ENCODE measurements around the gene MANEA.
A peak's percentile ranks its signal among the peaks of the same experiment; 100 is the strongest.
"Not testable (repeated sequence)": the region's sequence is repeated elsewhere in the genome, so short reads cannot be mapped to it uniquely, and the experiment has no call there.

The MANEA gene, protein sequence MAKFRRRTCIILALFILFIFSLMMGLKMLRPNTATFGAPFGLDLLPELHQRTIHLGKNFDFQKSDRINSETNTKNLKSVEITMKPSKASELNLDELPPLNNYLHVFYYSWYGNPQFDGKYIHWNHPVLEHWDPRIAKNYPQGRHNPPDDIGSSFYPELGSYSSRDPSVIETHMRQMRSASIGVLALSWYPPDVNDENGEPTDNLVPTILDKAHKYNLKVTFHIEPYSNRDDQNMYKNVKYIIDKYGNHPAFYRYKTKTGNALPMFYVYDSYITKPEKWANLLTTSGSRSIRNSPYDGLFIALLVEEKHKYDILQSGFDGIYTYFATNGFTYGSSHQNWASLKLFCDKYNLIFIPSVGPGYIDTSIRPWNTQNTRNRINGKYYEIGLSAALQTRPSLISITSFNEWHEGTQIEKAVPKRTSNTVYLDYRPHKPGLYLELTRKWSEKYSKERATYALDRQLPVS

DNA sequence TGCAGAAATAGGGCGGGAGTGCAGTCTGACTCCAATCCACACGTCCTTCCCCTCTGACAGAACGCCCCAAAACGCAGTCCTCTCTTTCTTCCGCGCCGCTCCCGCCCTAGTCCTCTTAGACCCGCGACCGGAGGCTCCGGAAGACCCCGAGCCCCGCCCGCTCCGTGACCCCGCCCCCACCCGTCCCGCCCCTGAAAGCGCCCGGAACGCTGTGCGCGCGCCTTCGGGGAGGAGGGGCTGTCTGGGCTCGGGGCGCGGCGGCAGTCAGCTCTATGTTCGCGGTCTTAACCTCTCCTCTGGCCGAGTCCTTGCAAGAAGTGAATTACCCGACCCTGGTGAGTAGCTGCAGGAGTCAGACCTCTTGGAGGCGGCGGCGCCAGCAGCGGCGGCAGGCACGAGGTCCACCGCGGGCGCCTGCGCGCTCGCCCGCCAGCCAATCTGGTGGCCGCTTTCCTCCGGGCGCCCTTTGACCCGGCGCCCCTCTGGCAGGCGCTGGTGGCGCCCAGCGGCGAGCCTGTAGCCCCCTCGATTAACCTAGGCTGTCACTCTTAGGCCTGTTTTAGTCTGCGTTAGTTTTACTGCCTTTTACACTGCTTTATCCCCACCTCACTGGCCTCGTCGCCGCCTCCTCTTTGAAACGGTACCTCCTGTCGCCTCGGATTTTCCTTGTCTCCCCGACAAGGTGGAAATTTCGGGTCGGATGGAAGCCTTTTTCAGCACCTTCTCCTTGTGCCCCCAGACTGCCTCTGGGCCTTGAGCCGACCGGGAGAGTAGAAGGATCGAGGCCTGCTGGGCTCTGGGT lies at the start of gene MANEA:
Gene MANEA, plus strand, starts transcription at position 232 of the 802 bp plus-strand sequence. CDS start 8,905 bp downstream, outside the sequence.
- DNase-seq: peak; percentile 79

DNA sequence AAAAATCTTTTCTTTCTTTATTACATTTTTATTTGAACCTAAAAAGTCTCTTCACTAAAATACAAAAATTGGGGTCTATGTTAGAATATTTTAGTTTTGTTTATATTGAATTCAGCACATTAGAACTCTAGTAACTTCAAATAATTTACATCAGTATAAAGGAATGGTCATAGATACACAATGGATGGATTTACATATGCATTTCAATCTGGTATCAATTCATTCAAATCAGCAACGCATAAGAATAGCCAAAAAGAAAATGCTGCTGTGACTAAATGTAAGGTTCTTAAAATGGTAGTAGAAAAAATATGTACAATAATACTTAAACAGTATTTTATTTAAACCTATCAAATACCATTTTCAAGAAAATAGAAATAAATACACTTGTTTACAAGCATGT lies 47.6 kb upstream of the MANEA start:
- no peak for DNase-seq

DNA sequence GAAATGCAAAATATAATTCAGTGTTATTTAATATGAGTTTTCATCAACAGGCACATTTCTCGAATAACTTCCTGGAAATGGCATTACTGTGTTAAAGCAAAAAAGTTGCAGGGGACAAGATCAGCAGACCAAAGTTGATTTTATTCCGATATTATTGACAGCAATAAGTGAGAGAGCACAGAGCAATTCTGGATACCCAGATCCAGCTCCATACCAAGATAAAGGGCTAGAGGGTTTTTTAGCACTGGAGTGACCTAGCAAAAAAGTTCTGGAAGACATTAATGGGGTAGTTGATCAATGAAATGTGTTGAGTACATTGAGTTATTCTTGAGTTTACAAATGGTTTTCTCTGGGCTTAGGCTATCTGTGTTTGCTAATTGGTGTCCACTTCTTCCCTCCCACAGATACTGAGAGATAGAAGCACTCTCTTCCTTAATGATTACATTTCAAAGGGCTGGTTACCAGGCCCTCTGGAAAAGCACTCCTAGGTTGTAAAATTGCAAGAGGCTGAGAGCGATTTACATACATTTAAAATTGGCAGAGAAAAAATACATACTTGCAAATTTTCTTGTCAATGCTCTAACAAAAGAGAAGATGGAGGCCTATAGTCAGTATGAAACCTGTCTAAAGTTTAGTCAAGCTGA lies 47.0 kb upstream of the MANEA start:
- DNase-seq: no peak

- DNase-seq: no peak
Observed at GRCh38 chr6:95543798-95544197, 33.5 kb upstream of the MANEA start.

DNA sequence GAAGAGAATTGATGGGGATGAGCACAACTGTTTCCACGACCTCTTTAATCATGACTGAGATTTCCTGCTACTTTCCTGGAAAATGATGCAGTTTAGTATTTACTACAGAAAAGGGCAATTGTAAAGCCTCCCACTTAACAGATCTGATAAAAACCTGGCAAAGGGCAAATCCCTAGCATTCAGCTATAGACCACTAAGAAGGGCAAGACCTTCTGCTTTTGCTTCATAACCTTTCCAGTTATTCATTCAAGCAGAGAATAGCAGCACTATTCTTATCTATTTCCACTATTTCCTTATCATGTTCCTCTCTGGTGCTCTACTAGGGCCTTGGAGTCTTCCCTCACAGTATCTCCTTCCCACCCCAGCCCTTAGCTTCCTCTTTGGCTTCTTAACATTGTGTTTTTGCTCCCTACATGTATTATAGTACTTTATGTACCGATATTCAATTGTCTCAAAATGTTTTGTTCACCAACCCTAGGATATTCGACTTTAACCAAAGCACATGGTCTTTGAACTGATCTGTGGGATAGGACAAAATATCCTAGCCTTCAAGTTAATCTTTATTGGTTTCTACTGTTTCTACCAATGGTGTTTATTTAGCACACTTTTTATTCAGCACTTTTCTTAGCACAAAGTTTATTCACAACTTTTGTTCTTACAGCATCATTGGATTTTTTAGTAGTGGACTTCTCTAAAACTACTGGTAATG lies 32.7 kb upstream of the MANEA start:
- no peak for DNase-seq

GRCh38 chr6:95545226-95545625 lies 32.1 kb upstream of the MANEA start:
- no peak for DNase-seq

GRCh38 chr6:95545686-95546085 lies 31.6 kb upstream of the MANEA start:
- DNase-seq: no peak

- DNase-seq: no peak
Observed at GRCh38 chr6:95546148-95546547, 31.2 kb upstream of the MANEA start.

DNA sequence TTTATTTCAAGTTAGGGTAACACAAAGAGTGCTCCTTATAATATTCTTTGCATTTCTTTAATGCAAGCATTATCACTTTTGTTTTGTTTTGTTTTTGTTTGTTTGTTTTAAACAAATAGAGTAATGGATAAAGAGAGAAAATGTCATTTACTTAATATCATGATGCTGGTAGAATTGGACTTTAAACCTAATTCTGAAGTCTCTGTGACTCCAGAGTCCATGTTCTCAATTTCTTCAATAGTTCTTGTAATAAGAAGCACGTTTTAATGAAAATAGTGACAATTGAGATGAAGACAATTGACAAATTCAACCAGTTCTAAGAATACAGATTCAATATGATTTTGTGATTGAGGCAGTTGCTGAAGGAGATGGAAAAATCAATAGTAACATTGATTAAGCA lies 30.3 kb upstream of the MANEA start:
- no peak for DNase-seq

GRCh38 chr6:95548188-95548786 lies 29.0 kb upstream of the MANEA start:
- no peak for DNase-seq

- no peak for DNase-seq
Observed at GRCh38 chr6:95551678-95552324, 25.5 kb upstream of the MANEA start.

- DNase-seq: no peak
Observed at GRCh38 chr6:95553880-95554279, 23.5 kb upstream of the MANEA start.

DNA sequence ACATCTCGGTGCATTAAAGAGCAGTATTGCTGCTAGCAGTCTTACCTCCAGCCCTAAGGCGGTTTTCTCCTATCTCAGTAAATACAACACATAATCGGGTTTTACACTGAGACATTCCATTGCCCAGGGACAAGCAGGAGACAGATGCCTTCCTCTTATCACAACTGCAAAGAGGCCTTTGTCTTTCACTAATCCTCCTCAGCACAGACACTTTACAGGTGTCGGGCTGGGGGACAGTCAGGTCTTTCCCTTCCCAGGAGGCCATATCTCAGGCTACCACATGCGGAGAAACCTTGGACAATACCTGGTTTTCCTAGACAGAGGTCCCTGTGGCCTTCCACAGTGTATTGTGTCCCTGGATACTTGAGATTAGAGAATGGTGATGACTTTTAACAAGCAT lies 16.4 kb upstream of the MANEA start:
- not testable (repeated sequence) for DNase-seq

DNA sequence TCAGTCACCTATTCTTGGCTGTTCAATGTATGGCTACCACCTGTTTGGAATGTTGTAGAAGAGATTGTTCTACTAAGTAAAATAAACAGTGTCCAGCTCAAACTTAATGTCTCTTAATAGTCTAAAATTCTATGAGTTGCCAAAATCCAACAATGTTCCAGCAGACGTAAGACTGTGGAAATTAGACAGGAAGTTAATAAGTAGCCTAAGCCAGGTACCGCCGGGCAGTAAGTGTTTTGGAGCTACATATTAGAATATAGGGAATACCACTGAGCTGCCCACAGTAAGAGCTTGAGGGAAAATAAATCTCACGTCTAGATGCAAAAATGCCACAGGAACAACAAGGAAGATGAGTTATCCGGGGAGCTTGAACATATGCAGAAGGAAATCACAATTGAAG lies 7.8 kb upstream of the MANEA start:
- no peak for DNase-seq

DNA sequence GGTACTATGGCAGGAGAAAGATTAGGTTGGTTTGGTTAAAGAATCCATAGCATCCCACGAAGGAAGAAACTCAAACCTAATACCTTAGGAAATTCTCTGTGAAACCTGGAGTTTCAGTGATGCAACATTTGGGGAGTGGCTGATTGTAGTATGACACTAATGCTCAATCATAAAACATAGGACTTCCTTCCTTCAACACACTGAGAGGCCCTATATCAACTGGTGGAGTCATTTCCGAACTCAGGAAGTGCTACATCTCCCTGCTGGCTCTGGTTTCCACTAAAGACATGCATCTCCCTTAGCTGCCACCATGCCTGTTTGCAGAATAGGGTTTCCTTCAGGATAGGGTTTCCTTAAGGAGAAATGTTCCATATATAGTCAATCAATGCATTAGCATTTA lies 5.2 kb upstream of the MANEA start:
- no peak for DNase-seq

DNA sequence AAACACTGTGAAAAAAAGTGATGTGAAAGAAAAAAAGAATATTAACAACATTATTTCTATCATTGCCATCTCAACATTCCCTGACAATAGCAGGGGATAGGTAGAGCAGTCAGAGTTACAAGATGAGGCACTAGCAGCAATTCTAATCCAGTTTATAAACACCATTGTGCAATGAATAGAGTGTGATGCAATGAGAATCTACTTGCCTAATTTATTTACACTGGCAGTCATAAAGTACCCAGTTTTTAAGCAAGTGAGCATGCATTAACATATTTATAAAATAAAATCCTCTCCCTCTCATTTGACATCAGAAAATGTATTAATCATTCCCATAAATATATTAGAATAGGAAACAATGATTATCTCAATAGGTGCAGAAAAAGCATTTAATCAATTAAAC lies 2.5 kb upstream of the MANEA start:
- no peak for DNase-seq

DNA sequence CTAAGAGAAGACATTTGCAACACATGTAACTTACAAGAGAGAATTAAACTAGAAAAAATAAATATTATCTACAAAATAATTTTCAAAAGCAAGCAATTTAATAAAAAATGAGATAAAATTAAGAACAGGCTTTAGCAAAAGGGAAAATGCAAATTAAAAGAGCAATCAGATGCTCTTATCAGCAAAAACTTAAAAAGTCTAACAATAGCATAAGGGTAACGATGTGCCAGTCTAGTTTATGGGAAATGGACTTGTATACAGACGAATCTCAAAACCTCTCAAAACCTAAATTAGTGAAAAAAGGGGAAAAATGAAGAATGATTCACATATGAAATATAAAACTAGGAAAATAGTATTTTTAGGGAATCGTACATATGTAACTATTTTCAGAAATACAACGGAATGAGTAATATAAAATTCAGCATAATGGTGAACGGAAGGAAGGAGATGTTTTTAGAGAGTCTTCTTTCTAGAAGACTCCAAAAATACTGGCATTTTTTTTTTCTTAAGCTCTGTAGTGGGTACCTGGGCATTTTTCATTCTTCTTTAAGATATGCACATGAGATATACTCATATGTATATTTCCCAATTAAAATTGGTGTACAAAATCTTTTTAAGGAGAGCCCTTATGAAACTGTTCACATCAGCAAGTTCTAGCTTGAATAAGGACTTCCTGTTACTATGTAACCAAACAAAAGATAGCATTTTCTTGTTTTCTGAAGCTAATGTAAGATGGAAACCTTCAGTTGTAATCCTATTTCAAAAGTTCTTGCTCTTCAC lies 927 bp upstream of the MANEA start:
- no peak for DNase-seq

- DNase-seq: no peak
Observed at GRCh38 chr6:95576998-95577303, 384 bp upstream of the MANEA start.

- DNase-seq: no peak
Observed at GRCh38 chr6:95578106-95578410, 723 bp downstream of the MANEA start.

DNA sequence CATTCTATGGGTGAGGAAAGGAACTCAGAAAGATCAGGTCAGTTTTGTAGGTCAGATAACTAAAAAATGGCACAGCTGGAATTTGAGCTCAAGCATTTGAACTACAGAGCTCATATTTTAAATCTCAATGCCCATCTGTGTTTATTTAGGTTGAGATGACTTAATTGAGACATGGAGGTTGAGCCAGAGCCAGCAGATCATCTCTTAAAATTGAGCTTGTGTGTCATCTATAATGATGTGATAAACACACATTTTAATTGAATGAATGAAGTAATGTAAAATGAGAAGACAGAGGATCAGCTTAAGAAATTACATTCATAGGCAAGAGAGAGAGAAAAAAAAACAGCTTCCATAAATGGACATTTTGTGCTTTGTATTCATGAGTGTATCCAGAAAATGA lies 3.7 kb downstream of the MANEA start:
- no peak for DNase-seq

- DNase-seq: not testable (repeated sequence)
Observed at GRCh38 chr6:95584226-95584625, 6.9 kb downstream of the MANEA start.

DNA sequence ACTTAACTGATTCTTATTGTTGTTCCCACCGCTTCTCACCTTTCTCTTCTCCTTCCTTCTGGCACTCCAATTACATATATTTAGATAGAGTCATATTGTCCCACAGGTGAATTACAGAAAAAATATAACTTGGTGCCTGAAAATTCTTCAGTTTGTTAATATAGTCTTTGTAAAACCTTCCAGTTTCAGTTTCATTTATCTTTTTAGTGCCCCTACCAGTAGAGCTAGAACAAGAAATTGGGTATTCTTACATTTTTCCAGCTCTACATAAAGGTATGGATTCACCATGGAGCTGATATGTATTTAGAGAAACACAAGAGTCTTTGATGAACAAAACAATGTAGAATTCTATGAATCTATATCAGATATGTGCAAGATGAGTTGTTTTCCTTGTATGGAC lies 10.7 kb downstream of the MANEA start:
- no peak for DNase-seq
